GM12801 (cell line): ENCODE results near the gene NPL.

Experiments used
- TF ChIP-seq, protein P1 (sequence below): IDR thresholded peaks from one replicate; pipeline ENCODE4 v1.5.1; 2011; ENCODE audit warnings: control low read depth; ENCODE audit not compliant: insufficient read length; ENCODE audit errors: extremely low read depth

The NPL gene

DNA sequence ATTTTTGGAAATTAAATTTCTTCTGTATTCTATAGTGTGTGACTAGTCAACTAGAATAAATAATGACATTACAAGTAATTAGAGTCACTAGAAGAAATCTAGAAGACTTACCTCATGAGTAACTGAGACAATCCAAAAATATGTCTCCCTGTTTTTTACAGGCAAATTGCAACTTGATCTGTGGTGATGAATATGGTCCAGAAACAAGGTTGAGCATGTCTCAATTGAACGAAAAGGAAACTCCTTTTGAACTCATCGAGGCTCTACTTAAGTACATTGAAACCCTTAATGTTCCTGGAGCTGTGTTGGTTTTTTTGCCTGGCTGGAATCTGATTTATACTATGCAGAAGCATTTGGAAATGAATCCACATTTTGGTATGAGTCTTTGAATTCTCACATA is 86.3 kb downstream of the NPL start:
- TF ChIP-seq, protein P1, sequence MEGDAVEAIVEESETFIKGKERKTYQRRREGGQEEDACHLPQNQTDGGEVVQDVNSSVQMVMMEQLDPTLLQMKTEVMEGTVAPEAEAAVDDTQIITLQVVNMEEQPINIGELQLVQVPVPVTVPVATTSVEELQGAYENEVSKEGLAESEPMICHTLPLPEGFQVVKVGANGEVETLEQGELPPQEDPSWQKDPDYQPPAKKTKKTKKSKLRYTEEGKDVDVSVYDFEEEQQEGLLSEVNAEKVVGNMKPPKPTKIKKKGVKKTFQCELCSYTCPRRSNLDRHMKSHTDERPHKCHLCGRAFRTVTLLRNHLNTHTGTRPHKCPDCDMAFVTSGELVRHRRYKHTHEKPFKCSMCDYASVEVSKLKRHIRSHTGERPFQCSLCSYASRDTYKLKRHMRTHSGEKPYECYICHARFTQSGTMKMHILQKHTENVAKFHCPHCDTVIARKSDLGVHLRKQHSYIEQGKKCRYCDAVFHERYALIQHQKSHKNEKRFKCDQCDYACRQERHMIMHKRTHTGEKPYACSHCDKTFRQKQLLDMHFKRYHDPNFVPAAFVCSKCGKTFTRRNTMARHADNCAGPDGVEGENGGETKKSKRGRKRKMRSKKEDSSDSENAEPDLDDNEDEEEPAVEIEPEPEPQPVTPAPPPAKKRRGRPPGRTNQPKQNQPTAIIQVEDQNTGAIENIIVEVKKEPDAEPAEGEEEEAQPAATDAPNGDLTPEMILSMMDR: no peak

DNA sequence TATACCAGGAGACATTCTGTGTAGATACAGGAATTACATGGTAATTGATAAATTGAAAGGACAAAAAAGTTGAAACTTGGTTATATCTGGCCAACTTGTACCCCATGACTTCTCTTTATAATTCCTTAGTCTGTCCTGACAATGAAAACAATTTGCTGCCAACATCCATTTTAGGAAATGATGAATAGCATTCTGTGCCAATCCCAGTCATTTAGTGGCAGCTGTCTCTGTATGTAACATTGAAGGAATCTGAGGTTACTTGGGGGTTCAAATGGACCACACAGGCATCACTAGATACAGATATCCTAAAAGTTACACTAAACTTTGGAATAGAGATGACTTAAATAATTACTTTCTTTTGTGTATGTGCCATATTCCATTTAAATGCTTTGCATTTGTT is 87.8 kb downstream of the NPL start:
- TF ChIP-seq, protein P1: no peak

DNA sequence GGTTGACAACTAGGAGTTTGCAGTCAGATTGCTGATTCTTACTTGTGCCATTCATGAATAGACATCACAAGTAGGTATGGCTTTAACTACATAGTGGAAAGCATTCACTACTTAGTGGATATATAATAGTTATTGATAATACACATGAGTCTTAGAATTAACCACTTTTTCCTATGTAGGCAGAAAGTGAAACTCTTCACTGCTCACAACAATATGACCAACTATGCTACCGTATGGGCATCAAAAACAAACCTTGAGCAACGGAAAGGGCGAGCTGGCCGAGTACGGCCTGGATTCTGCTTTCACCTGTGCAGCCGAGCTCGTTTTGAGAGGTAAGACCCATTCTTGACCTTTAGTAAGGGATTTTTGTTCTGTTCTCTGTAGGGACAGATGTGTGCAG is 88.3 kb downstream of the NPL start:
- TF ChIP-seq, protein P1: no peak
